T-cell (primary cell): ENCODE results near the gene FSCN2. TPM values are rescaled to one million over a fixed set of nuclear protein-coding genes. Genes with fewer than 3 reads are reported as not detected.

Experiments
- ATAC-seq, 4 experiments: fragments of 200-7000 bp in 3 of 4; fragments of 150-1000 bp in 1 of 4; cut with Tn5 transposase; replicated peaks in 1 of 4; 1 replicate in 3 of 4; 2 replicates in 1 of 4; pipeline ENCODE4 v1.10.0; 2021; ENCODE audit warnings: moderate library complexity in 3 of 4, mild to moderate bottlenecking in 2 of 4, moderate number of reproducible peaks in 1 of 4
- CTCF ChIA-PET, 2 donors: fragments of 300-600 bp; sonication (Branson Sonifier 250); formaldehyde crosslinking; loops; one replicate each; lab custom pipeline; 2022; ENCODE audit warnings: antibody characterized with exemption in 2 of 2; lab: Charles Lee
- POLR2A ChIA-PET, 2 donors: fragments of 300-600 bp; sonication (Branson Sonifier 250); formaldehyde crosslinking; loops; one replicate each; lab custom pipeline; 2022; ENCODE audit warnings: antibody characterized with exemption in 2 of 2; lab: Charles Lee
- DNase-seq, 35 experiments: peaks; one replicate each; pipeline versions ENCODE4 v3.0.0 to v3.0.0-alpha.2; 2013 to 2023
- H3K27ac ChIP-seq: one replicate; pipeline ENCODE4 v1.5.1; 2013; ENCODE audit warnings: low read length
- H3K27me3 ChIP-seq, 2 experiments: replicated peaks in 1 of 2; 1 replicate in 1 of 2; 2 replicates in 1 of 2; pipeline versions ENCODE4 v1.6.1 to v1.7.0; 2013; ENCODE audit warnings: low read length in 1 of 2, mixed read lengths in 1 of 2; ENCODE audit not compliant: control insufficient read depth in 2 of 2, insufficient read depth in 2 of 2; ENCODE audit errors: extremely low read depth in 1 of 2
- H3K36me3 ChIP-seq, 2 donors: 1 replicate in 1 of 2; 2 replicates in 1 of 2; pipeline versions ENCODE4 v1.6.1 to v1.7.0; 2013; ENCODE audit warnings: low read length in 1 of 2; ENCODE audit not compliant: control insufficient read depth in 2 of 2, insufficient read depth in 1 of 2; ENCODE audit errors: extremely low read depth in 1 of 2
- H3K4me1 ChIP-seq, 2 experiments: 1 replicate in 1 of 2; 2 replicates in 1 of 2; pipeline versions ENCODE4 v1.6.1 to v1.7.0; 2013; ENCODE audit warnings: low read length in 2 of 2, mixed read lengths in 1 of 2; ENCODE audit not compliant: insufficient read depth in 2 of 2, control insufficient read depth in 1 of 2; ENCODE audit errors: extremely low read depth in 1 of 2
- H3K4me3 ChIP-seq, 2 donors: 1 replicate in 1 of 2; 2 replicates in 1 of 2; pipeline versions ENCODE4 v1.5.1 to v1.7.0; 2013; ENCODE audit warnings: mild to moderate bottlenecking in 2 of 2, low read length in 1 of 2, moderate library complexity in 1 of 2; ENCODE audit not compliant: control insufficient read depth in 1 of 2; ENCODE audit errors: extremely low read depth in 1 of 2
- H3K9me3 ChIP-seq: 2 replicates; pipeline ENCODE4 v1.7.0; 2013
- H3K27ac Mint-ChIP-seq, 2 donors: one replicate each; pipeline ENCODE4 v1.8.0; 2020 to 2021; ENCODE audit warnings: mild to moderate bottlenecking in 2 of 2, mixed read lengths in 2 of 2
- H3K27me3 Mint-ChIP-seq, 2 donors: one replicate each; pipeline ENCODE4 v1.8.0; 2021 to 2022; ENCODE audit warnings: mixed read lengths in 2 of 2
- H3K36me3 Mint-ChIP-seq: one replicate; pipeline ENCODE4 v1.8.0; 2021; ENCODE audit warnings: mixed read lengths
- H3K4me1 Mint-ChIP-seq, 3 donors: one replicate each; pipeline ENCODE4 v1.8.0; 2020 to 2022; ENCODE audit warnings: mixed read lengths in 3 of 3, mild to moderate bottlenecking in 1 of 3
- H3K4me3 Mint-ChIP-seq, 3 donors: one replicate each; pipeline ENCODE4 v1.8.0; 2020 to 2022; ENCODE audit warnings: mild to moderate bottlenecking in 3 of 3, mixed read lengths in 3 of 3, moderate library complexity in 3 of 3
- H3K9me3 Mint-ChIP-seq, 3 donors: one replicate each; pipeline ENCODE4 v1.8.0; 2020 to 2022; ENCODE audit warnings: mixed read lengths in 3 of 3
- WGBS: methylation state at CpG from one replicate; pipeline ENCODE4 v1.1.5; 2013; ENCODE audit warnings: missing lambda C conversion rate; ENCODE audit not compliant: insufficient coverage; 5-methylcytosine and 5-hydroxymethylcytosine counted together
- total RNA-seq, 35 experiments: library from RNA in 6 of 35; stranded (reverse) in 6 of 35; fragments of 120-200 nt in 1 of 35; gene quantifications; one replicate each; pipeline versions ENCODE4 v1.2.1 to v1.2.4 and lab custom pipeline; 2013 to 2026

Gene FSCN2
- total RNA-seq, 5 donors from 2014 or later (not counting 1 experiment from before 2014, with no cell fraction given), result 0.91 to 4.2 (median 1.2) TPM

DNA sequence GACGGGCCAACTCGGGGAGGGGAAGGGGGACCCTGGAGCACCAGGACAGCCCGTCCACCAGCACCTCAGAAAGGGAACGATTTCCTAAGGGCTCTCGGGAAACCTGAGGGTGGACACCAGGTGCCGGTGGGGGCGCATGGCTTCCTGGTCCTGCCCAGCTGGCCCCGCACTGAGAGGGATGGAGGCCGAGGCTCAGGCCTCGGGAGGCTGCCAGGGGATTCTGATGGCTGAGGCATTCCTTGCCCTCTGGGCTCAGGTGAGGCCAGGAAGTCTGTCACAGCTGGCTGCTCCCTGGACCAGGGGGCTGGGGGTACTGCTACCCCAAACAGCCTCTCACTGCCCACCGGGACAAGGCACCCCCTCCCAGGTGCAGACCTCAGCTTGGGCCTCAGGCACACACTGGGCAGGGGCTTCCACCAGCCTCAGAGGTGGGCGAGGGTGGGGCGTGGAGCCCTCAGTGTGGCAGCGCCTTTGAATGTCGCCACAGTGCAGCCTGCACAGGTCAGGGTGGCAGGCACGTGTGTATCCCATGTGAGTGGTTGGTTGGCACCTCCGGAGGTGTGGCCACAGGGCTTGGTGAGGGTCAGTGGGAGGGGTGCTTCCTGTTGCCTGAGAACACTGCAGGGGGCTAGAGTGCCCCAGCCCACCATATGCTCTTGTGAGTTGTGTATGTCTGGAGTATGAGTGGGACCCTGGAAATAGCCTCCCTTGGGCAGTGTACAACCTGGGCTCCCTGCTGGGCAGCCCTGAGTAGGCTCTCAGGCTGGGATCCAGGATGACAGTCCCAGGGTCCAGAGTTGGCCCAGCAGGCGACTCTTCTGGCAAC lies 3.9 kb upstream of the FSCN2 start:
- Mint-ChIP-seq H3K4me1 (peaks cover 0 to 5% (median 4%) of the 10 kb centered on the region in 3 donors), H3K27me3 (peaks cover 0 to 15% of the 10 kb centered on the region in 2 donors), H3K27ac (no peak overlapping the region), H3K9me3 (no peaks in the 10 kb centered on the region), H3K4me3 (no peak overlapping the region), H3K36me3 (no peaks in the 10 kb centered on the region)
- WGBS, result 69% methylated on average over 14 of the region's 18 CpGs
- Histone ChIP-seq H3K27me3 (peaks cover 0 to 68% of the 10 kb centered on the region in 2 experiments), H3K4me1 (peaks cover 0 to 10% of the 10 kb centered on the region in 2 experiments), H3K27ac (no peak overlapping the region), H3K4me3 (no peak overlapping the region), H3K36me3 (no peaks in the 10 kb centered on the region), H3K9me3 (no peaks in the 10 kb centered on the region)
- ChIA-PET CTCF (no interaction called here), POLR2A (no interaction called here)
- DNase-seq (no peak), ATAC-seq (no peak)

DNA sequence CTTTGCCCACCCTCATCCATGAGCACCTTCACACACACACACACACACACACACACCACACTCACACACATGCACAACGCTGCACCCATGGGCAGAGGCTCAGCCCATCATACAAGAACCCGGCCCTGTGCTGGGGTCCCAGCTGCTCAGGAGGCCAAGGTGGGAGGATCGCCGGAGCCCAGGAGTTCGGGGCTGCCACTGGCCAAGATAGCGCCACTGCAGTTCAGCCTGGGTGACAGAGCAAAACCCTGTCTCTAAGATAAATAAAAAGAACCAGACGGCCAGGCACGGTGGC lies 3.4 kb upstream of the FSCN2 start:
- Histone ChIP-seq H3K27ac (no peak overlapping the region), H3K9me3 (no peaks in the 10 kb centered on the region), H3K4me1 (peaks cover 0 to 5% of the 10 kb centered on the region in 2 experiments), H3K27me3 (peaks cover 0 to 69% of the 10 kb centered on the region in 2 experiments), H3K4me3 (no peak overlapping the region), H3K36me3 (no peaks in the 10 kb centered on the region)
- H3K4me3 Mint-ChIP-seq, result no peak overlapping the region
- 93% methylated on average over 8 of the region's 8 CpGs for WGBS
- peaks cover 0 to 15% of the 10 kb centered on the region in 2 donors for H3K27me3 Mint-ChIP-seq
- ATAC-seq (no peak), DNase-seq (no peak)
- no peaks in the 10 kb centered on the region for H3K9me3 Mint-ChIP-seq
- no peaks in the 10 kb centered on the region for H3K36me3 Mint-ChIP-seq
- ChIA-PET POLR2A (no interaction called here), CTCF (interaction anchor here in 1 of 2 donors (0.7 kb wide), 1 partner anchor 270 kb away, joined by 6 read pairs; no protein-coding TSS in a partner anchor)
- H3K4me1 Mint-ChIP-seq, result peaks cover 0 to 5% (median 4%) of the 10 kb centered on the region in 3 donors
- H3K27ac Mint-ChIP-seq, result no peak overlapping the region

DNA sequence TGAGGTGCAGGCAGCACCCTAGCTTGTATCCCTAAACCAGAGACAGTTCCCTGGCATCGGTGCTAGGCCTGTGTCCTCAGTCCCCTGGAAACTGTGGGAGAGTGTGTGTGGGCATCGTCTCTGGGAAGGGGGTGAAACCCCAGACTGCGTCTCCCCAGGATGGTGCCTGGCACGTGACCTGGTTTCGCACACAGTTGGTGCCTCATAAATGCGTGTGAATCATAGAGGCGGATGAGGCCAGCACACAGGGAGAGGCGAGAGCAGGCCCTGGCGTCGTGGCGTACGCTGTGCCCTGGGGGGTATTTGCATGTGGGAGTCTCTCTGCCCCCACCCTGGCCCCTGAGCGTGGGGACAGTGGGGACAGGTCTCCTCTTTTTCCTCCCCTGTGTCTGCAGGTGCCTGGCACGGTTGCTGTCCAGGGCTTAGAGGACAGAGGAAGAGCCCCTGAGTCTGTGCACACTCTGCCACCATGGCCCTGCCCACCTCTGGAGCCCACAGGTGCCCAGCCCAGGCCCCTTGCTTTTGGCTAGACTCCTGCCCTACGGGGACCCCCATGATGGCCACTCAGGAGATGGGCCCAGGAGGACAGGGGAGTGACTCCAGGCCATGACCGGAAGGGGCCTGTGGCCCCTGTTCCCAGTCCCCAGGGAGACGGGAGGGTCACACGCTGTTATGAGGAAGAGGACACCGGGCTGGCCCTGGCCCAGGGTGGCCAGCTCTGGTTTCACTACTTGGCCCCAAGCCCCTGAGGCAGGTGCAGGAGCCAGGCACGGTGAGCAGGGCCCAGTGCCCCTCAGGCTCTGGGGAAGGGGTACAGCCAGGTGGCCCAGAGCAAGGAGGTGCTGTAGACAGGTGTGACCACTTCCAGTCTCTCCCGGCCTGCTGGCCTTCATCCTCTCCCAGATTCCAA lies 1.3 kb upstream of the FSCN2 start:
- 86% methylated on average over 17 of the region's 21 CpGs for WGBS
- Mint-ChIP-seq H3K27ac (no peak overlapping the region), H3K9me3 (no peaks in the 10 kb centered on the region), H3K27me3 (peaks cover 0 to 15% of the 10 kb centered on the region in 2 donors), H3K36me3 (no peaks in the 10 kb centered on the region), H3K4me1 (no peaks in the 10 kb centered on the region), H3K4me3 (no peak overlapping the region)
- DNase-seq (no peak), ATAC-seq (no peak)
- peaks cover 0 to 65% of the 10 kb centered on the region in 2 experiments for H3K27me3 ChIP-seq
- H3K27ac ChIP-seq, result no peak overlapping the region
- no peaks in the 10 kb centered on the region for H3K4me1 ChIP-seq
- ChIA-PET CTCF (no interaction called here), POLR2A (no interaction called here)
- H3K4me3 ChIP-seq, result no peak overlapping the region
- no peaks in the 10 kb centered on the region for H3K9me3 ChIP-seq
- H3K36me3 ChIP-seq, result no peaks in the 10 kb centered on the region

DNA sequence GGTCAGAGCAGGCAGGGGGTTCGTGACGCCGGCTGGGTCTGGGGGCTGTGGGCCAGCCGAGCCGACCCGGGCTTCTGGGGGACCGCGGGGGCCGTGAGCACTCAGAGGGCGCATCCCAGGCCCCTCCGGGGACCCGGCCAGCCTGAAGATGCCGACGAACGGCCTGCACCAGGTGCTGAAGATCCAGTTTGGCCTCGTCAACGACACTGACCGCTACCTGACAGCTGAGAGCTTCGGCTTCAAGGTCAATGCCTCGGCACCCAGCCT lies 140 bp downstream of the FSCN2 start:
- ATAC-seq, result no peak

DNA sequence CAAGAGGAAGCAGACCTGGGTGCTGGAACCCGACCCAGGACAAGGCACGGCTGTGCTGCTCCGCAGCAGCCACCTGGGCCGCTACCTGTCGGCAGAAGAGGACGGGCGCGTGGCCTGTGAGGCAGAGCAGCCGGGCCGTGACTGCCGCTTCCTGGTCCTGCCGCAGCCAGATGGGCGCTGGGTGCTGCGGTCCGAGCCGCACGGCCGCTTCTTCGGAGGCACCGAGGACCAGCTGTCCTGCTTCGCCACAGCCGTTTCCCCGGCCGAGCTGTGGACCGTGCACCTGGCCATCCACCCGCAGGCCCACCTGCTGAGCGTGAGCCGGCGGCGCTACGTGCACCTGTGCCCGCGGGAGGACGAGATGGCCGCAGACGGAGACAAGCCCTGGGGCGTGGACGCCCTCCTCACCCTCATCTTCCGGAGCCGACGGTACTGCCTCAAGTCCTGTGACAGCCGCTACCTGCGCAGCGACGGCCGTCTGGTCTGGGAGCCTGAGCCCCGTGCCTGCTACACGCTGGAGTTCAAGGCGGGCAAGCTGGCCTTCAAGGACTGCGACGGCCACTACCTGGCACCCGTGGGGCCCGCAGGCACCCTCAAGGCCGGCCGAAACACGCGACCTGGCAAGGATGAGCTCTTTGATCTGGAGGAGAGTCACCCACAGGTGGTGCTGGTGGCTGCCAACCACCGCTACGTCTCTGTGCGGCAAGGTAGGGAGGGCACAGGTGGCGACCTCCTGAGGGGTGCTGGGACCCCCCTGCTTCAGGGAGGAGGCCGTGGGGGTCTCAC lies 667 bp downstream of the FSCN2 start:
- ATAC-seq (no peak), DNase-seq (no peak)
- 92% methylated on average over 62 of the region's 62 CpGs for WGBS
- ChIA-PET CTCF (no interaction called here), POLR2A (no interaction called here)
- Mint-ChIP-seq H3K27me3 (peaks cover 0 to 14% of the 10 kb centered on the region in 2 donors), H3K27ac (no peak overlapping the region), H3K4me1 (no peaks in the 10 kb centered on the region), H3K9me3 (no peaks in the 10 kb centered on the region), H3K36me3 (no peaks in the 10 kb centered on the region), H3K4me3 (no peak overlapping the region)
- H3K4me3 ChIP-seq, result no peak overlapping the region
- no peaks in the 10 kb centered on the region for H3K9me3 ChIP-seq
- no peaks in the 10 kb centered on the region for H3K36me3 ChIP-seq
- H3K27ac ChIP-seq, result no peak overlapping the region
- H3K4me1 ChIP-seq, result peaks cover 0 to 5% of the 10 kb centered on the region in 2 experiments
- peaks cover 0 to 61% of the 10 kb centered on the region in 2 experiments for H3K27me3 ChIP-seq

More for the DNA sequence above, 140 bp downstream of the FSCN2 start:
- Histone ChIP-seq H3K4me1 (no peaks in the 10 kb centered on the region), H3K4me3 (no peak overlapping the region), H3K27ac (no peak overlapping the region), H3K36me3 (no peaks in the 10 kb centered on the region), H3K27me3 (peaks cover 0 to 61% of the 10 kb centered on the region in 2 experiments), H3K9me3 (no peaks in the 10 kb centered on the region)
- Mint-ChIP-seq H3K27ac (no peak overlapping the region), H3K4me3 (no peak overlapping the region), H3K9me3 (no peaks in the 10 kb centered on the region), H3K4me1 (no peaks in the 10 kb centered on the region), H3K36me3 (no peaks in the 10 kb centered on the region), H3K27me3 (peaks cover 0 to 12% of the 10 kb centered on the region in 2 donors)
- POLR2A ChIA-PET, result no interaction called here
- CTCF ChIA-PET, result no interaction called here
- WGBS, result 74% methylated on average over 20 of the region's 20 CpGs
- DNase-seq, result no peak

DNA sequence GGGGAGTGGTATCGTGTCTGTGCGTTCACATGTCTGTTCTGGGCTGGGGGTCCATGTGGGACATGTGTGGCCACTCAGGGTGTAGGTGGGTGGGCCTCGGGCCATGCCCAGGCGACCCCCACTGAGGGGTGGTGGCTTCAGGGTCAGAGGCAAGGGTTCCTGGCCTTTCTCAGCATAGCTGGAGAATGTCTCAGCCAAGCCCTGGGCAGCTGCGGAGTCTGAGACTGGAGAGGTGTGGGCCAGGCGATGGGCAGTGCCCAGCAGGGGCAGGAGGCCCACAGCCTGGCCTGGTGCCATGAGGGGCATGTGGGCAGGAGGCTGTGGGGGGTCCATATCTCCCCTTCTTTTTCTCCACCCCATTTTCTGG lies 1.2 kb downstream of the FSCN2 start:
- Histone ChIP-seq H3K27me3 (peaks cover 0 to 61% of the 10 kb centered on the region in 2 experiments), H3K9me3 (no peaks in the 10 kb centered on the region), H3K27ac (no peak overlapping the region), H3K4me1 (peaks cover 0 to 10% of the 10 kb centered on the region in 2 experiments), H3K36me3 (no peaks in the 10 kb centered on the region), H3K4me3 (no peak overlapping the region)
- Mint-ChIP-seq H3K36me3 (no peaks in the 10 kb centered on the region), H3K27ac (no peak overlapping the region), H3K4me1 (no peaks in the 10 kb centered on the region), H3K4me3 (no peak overlapping the region), H3K27me3 (peaks cover 0 to 17% of the 10 kb centered on the region in 2 donors), H3K9me3 (no peaks in the 10 kb centered on the region)
- ATAC-seq, result no peak
- POLR2A ChIA-PET, result no interaction called here
- no peak for DNase-seq
- CTCF ChIA-PET, result no interaction called here
- WGBS, result 76% methylated on average over 4 of the region's 6 CpGs
